Lower leg skin (tissue), 4 donors: ENCODE data around the gene TMEM45A. TPM values are rescaled to one million over a fixed set of nuclear protein-coding genes. Genes with fewer than 3 reads are reported as not detected.

ENCODE experiments used
- DNase-seq, 2 donors: peaks; one replicate each; pipeline ENCODE4 v3.0.0-alpha.2; 2019; ENCODE audit warnings: low spot score in 2 of 2
- H3K4me3 ChIP-seq: fragments of 200-600 bp; sonication (generic); 2 replicates; pipeline ENCODE4 v1.5.1; 2017; ENCODE audit warnings: mild to moderate bottlenecking, low read depth; ENCODE audit not compliant: poor library complexity, severe bottlenecking
- POLR2A ChIP-seq, 2 donors: fragments of 450-650 bp; IDR thresholded peaks; one replicate each; pipeline ENCODE4 v1.6.1; 2016 to 2017; ENCODE audit warnings: antibody characterized with exemption in 2 of 2, mild to moderate bottlenecking in 1 of 2, moderate library complexity in 1 of 2
- WGBS, 2 donors: methylation state at CpG; one replicate each; pipeline ENCODE4 v1.1.5; 2018; 5-methylcytosine and 5-hydroxymethylcytosine counted together
- intact Hi-C: fragments of 100-400 bp; cut with DNase I; formaldehyde crosslinking; loops from one replicate; pipeline ENCODE4 v1.15.0; 2023; ENCODE audit warnings: low total_unique reads
- total RNA-seq, 4 donors: library from RNA; depleted of rRNA; stranded (reverse); fragments of >200 nt; gene quantifications; one replicate each; pipeline ENCODE4 v1.1.0, GENCODE V29; 2016
- TF ChIP-seq, protein P1 (sequence below), 3 donors: fragments of 450-650 bp; IDR thresholded peaks; one replicate each; pipeline ENCODE4 v1.5.1; 2016; ENCODE audit warnings: antibody characterized with exemption in 3 of 3, mild to moderate bottlenecking in 3 of 3, moderate library complexity in 2 of 3

The TMEM45A gene
- total RNA-seq, 4 donors from 2014 or later, result 421 to 1,097 (median 707) TPM

DNA sequence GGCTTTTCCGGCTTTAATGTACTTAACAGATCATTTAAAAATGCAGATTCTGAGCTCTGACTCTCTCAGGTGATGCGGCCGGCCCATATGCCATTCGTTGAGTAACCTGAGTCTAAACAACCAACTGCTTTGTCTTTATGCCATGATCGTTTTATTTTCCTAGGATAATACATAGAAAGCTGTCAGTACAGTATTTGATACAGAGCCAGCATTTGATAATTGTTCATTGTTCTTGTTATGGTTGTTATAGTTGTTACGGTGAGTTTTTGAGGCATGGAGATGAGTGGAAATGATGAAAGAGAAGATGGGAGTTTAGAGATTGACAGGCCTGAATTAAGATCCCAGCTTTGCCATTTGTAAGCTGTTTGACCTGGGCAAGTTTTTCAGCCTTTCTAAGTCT, 40.0 kb downstream of the TMEM45A start:
- TF ChIP-seq POLR2A (IDR thresholded peaks at IDR 0.05), result no peak
- TF ChIP-seq, protein P1, sequence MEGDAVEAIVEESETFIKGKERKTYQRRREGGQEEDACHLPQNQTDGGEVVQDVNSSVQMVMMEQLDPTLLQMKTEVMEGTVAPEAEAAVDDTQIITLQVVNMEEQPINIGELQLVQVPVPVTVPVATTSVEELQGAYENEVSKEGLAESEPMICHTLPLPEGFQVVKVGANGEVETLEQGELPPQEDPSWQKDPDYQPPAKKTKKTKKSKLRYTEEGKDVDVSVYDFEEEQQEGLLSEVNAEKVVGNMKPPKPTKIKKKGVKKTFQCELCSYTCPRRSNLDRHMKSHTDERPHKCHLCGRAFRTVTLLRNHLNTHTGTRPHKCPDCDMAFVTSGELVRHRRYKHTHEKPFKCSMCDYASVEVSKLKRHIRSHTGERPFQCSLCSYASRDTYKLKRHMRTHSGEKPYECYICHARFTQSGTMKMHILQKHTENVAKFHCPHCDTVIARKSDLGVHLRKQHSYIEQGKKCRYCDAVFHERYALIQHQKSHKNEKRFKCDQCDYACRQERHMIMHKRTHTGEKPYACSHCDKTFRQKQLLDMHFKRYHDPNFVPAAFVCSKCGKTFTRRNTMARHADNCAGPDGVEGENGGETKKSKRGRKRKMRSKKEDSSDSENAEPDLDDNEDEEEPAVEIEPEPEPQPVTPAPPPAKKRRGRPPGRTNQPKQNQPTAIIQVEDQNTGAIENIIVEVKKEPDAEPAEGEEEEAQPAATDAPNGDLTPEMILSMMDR (IDR thresholded peaks at IDR 0.05), result no peak
- no peak for DNase-seq
- intact Hi-C loops, result no loop called here
- WGBS, 2 donors, result 66 to 74% methylated on average over 6 of the region's 6 CpGs
- H3K4me3 ChIP-seq, result no peak overlapping the region

DNA sequence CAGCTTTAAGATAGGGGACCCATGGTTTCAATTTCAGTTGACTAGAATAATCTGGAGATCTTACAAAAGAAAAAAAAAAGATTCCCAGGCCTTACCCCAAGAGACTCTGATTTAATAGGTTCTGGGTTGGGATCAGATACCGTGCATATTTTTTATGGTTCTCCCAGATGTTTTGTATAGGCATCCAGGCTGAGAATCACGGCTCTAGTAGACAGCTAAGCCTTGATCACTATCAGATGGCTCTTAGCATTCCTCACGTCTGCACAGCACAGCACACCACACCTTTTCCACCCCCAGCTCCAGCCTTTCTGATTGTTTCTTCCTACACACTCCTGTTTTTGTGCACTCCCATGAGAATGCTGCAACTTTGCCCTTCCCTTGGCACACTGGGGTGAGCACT, 40.8 kb downstream of the TMEM45A start:
- intact Hi-C loops, result no loop called here
- no peak for DNase-seq
- 30 to 36% methylated on average over 3 of the region's 3 CpGs for WGBS, 2 donors
- TF ChIP-seq, protein P1 (IDR thresholded peaks at IDR 0.05), result no peak
- TF ChIP-seq POLR2A (IDR thresholded peaks at IDR 0.05), result no peak
- H3K4me3 ChIP-seq, result no peak overlapping the region

DNA sequence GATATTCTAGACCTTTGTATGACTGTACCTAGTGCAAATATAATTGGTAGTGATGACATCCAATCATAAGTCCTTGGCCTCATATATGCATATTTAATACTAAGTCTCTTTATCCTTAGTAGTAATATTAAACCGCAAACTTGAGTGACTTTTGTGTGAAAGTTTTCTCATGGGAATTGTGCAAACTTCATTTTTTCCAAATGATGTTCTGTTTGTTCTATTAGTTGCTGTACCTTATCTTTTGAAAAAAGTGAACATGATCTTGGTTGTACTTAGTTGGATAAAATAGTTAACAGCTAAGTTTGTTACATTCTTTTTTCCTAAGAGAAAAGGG, 43.2 kb downstream of the TMEM45A start:
- DNase-seq, result no peak
- H3K4me3 ChIP-seq, result no peak overlapping the region
- intact Hi-C loops, result no loop called here
- 95 to 96% methylated on average over 1 of the region's 1 CpG for WGBS, 2 donors
- TF ChIP-seq POLR2A (IDR thresholded peaks at IDR 0.05), result no peak
- TF ChIP-seq, protein P1 (IDR thresholded peaks at IDR 0.05), result no peak

DNA sequence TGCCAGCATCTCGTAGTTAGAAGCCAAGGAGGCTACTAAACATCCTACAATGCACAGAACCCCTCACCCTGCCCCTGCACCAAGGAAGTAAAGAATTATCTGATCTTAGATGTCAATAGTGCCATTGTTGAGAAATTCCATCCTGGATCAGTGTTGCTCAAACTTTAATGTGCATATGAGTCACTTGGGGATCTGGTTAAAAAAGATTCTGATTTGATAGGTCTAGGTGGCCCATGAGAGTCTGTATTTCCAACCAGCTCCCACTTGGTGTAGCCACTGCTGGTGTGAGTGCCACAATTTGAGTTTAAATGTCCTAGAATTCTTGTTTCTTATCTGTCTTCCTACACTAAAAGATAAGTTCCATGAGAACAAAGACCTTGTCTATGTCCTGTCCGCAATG, 43.7 kb downstream of the TMEM45A start:
- no peak overlapping the region for H3K4me3 ChIP-seq
- intact Hi-C loops, result no loop called here
- TF ChIP-seq, protein P1 (IDR thresholded peaks at IDR 0.05), result no peak
- no peak for TF ChIP-seq POLR2A (IDR thresholded peaks at IDR 0.05)
- no peak for DNase-seq
- 88% methylated on average over 2 of the region's 2 CpGs for WGBS, 2 donors

DNA sequence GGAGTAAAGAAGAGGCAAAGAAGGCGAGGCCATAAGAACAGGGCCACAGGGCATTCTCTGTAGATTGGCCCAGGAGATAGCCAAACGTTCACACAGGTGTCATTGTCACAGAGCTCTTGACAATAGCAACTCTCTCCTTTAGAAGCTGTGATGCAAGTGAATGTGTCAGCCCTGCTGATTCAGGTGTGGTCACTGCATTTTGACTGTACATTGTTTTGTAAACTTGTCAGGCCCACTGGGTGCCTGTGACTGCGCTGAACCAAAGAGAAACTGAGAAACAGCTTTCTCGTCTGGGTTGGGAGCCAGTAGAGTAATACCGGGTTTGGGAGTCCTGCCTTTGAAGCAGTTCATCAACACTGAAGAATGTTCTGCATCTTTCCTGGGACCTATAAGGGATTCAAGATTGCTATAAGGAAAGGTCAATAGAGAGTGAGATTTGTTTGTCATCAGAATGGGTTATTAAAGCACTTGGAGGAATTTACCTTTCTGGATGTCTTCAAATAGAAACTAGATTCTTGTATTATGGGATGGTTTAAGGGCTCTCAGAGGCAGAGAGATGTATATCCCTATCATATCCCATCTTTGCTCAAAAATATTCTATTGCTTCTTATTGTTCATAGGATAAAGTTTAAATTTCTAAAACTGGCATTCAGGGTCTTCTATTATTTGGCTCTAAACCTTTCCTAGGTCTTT, 45.4 kb downstream of the TMEM45A start:
- no peak overlapping the region for H3K4me3 ChIP-seq
- intact Hi-C loops, result no loop called here
- TF ChIP-seq, protein P1 (IDR thresholded peaks at IDR 0.05), result no peak
- no peak for TF ChIP-seq POLR2A (IDR thresholded peaks at IDR 0.05)
- WGBS, 2 donors, result 65 to 66% methylated on average over 5 of the region's 5 CpGs
- DNase-seq, result no peak

DNA sequence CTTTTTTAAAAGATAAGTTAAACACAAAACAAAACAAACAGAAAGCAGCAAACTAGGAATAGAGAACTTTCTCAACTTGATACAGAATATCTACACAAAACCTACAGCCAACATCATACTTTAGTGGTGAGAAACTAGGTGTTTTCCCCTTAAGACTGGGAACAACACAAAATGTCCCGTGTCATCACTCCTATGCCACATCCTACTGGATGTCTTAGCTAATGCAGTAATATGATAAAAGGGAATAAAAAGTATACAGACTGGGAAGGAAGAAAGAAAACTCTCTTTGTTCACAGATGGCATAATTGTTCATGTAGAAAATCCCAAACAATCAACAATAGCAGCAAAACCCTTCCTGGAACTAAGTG, 45.9 kb downstream of the TMEM45A start:
- intact Hi-C loops, result no loop called here
- no peak for TF ChIP-seq POLR2A (IDR thresholded peaks at IDR 0.05)
- TF ChIP-seq, protein P1 (IDR thresholded peaks at IDR 0.05), result no peak
- no peak for DNase-seq
- H3K4me3 ChIP-seq, result no peak overlapping the region
- 41 to 56% methylated on average over 1 of the region's 1 CpG for WGBS, 2 donors
